ENCODE measurements around the gene SNX15.

Gene SNX15

GRCh38 chr11:65040520-65040846 is 13.2 kb downstream of the SNX15 start:
- no peak for DNase-seq (ENCODE audit: low spot score)
- H3K27ac ChIP-seq, result peak overlapping the region; percentile 97
- TF ChIP-seq, protein P1, sequence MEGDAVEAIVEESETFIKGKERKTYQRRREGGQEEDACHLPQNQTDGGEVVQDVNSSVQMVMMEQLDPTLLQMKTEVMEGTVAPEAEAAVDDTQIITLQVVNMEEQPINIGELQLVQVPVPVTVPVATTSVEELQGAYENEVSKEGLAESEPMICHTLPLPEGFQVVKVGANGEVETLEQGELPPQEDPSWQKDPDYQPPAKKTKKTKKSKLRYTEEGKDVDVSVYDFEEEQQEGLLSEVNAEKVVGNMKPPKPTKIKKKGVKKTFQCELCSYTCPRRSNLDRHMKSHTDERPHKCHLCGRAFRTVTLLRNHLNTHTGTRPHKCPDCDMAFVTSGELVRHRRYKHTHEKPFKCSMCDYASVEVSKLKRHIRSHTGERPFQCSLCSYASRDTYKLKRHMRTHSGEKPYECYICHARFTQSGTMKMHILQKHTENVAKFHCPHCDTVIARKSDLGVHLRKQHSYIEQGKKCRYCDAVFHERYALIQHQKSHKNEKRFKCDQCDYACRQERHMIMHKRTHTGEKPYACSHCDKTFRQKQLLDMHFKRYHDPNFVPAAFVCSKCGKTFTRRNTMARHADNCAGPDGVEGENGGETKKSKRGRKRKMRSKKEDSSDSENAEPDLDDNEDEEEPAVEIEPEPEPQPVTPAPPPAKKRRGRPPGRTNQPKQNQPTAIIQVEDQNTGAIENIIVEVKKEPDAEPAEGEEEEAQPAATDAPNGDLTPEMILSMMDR (conservative IDR thresholded peaks at IDR 0.05; ENCODE audit: low read depth), result no peak
- ChIA-PET POLR2A (ENCODE audit: low non-redundant PET) (interaction anchor here (0.6 kb wide), 2 partner anchors 21 to 34 kb away, joined by 3 to 8 read pairs; no protein-coding TSS in a partner anchor), CTCF (interaction anchor here (0.7 to 1.4 kb wide), 3 partner anchors 27 to 153 kb away, joined by 3 to 4 read pairs (median 3); partner anchors contain the start of gene ARL2)

GRCh38 chr11:65040847-65041622 is 13.8 kb downstream of the SNX15 start, which contains the start of gene SAC3D1:
SAC3D1 (plus strand) TSS chr11:65041210; CDS start chr11:65041293, 83 bp downstream.
- DNase-seq (ENCODE audit: low spot score), result peak; percentile 97
- peak within 1 kb of the TSS; percentile 97 for H3K27ac ChIP-seq
- ChIA-PET POLR2A (ENCODE audit: low non-redundant PET) (interaction anchor here (0.5 to 0.6 kb wide), 4 partner anchors 21 to 292 kb away, joined by 3 to 8 read pairs (median 4); no protein-coding TSS in a partner anchor), CTCF (interaction anchor here (0.6 to 1.4 kb wide), 6 partner anchors 13 to 154 kb away, joined by 3 to 4 read pairs (median 4); partner anchors contain the start of gene ARL2)
- TF ChIP-seq, protein P1 (conservative IDR thresholded peaks at IDR 0.05; ENCODE audit: low read depth), result no peak

- TF ChIP-seq, protein P1 (conservative IDR thresholded peaks at IDR 0.05; ENCODE audit: low read depth), result no peak
- DNase-seq (ENCODE audit: low spot score), result no peak
- H3K27ac ChIP-seq, result peak overlapping the region; percentile 97
- POLR2A ChIA-PET (ENCODE audit: low non-redundant PET), result no interaction called here
- CTCF ChIA-PET, result no interaction called here
Measured at GRCh38 chr11:65042891-65043290, 15.7 kb downstream of the SNX15 start.

DNA sequence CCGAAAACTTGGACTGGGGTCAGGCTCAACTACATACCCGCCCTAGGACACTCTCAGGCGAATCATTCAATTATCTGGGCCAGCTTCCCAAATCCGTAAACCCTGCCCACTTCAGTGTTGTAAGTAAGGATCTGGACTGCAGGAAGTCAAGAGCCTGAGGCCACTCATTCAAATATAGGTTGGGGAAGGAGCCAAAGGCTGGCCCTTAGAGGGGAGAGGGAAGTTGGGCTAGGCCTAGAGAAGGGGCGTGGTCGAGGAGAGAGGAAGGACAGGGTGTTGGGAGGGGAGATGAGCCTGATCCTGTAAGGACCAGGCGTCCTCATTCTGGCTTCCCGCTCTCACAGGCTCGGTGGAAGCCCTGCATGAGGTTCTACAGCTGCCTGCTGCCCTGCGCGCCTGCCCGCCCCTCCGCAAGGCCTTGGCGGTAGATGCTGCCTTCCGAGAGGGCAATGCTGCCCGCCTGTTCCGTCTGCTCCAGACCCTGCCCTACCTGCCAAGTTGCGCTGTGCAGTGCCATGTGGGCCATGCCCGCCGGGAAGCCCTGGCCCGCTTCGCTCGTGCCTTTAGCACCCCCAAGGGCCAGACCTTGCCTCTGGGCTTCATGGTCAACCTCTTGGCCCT is 16.8 kb downstream of the SNX15 start:
- DNase-seq (ENCODE audit: low spot score), result no peak
- TF ChIP-seq, protein P1 (conservative IDR thresholded peaks at IDR 0.05; ENCODE audit: low read depth), result no peak
- H3K27ac ChIP-seq, result peak overlapping the region; percentile 97
- CTCF ChIA-PET, result no interaction called here
- POLR2A ChIA-PET (ENCODE audit: low non-redundant PET), result no interaction called here

- ChIA-PET CTCF (no interaction called here), POLR2A (ENCODE audit: low non-redundant PET) (no interaction called here)
- DNase-seq (ENCODE audit: low spot score), result no peak
- TF ChIP-seq, protein P1 (conservative IDR thresholded peaks at IDR 0.05; ENCODE audit: low read depth), result no peak
- H3K27ac ChIP-seq, result peak overlapping the region; percentile 97
Measured at GRCh38 chr11:65045061-65045460, 17.8 kb downstream of the SNX15 start.

- DNase-seq (ENCODE audit: low spot score), result no peak
- H3K27ac ChIP-seq, result peak overlapping the region; percentile 97
- ChIA-PET POLR2A (ENCODE audit: low non-redundant PET) (no interaction called here), CTCF (no interaction called here)
- TF ChIP-seq, protein P1 (conservative IDR thresholded peaks at IDR 0.05; ENCODE audit: low read depth), result no peak
Measured at GRCh38 chr11:65045728-65046127, 18.5 kb downstream of the SNX15 start.

Data from RWPE1 (cell line).